SK-N-SH treated with all-trans-retinoic acid at 6 μM for 48 hours (cell line): ENCODE measurements around the gene CCRL2.

ENCODE experiments used
- ATAC-seq: fragments of 200-7000 bp; cut with Tn5 transposase; 3 replicates; pipeline ENCODE4 v1.9.1; 2020; ENCODE audit warnings: mild to moderate bottlenecking, moderate library complexity
- ARNTL ChIP-seq: fragments of 450-650 bp; formaldehyde crosslinking; IDR thresholded peaks from 2 replicates; pipeline ENCODE4 v1.5.0; 2020; ENCODE audit warnings: low read depth, mild to moderate bottlenecking, moderate library complexity, borderline replicate concordance
- CSDC2 ChIP-seq: fragments of 250-450 bp; sonication (Bioruptor Pico); IDR thresholded peaks from 2 replicates; pipeline ENCODE4 v1.5.0; 2020; ENCODE audit warnings: mild to moderate bottlenecking, moderate library complexity
- ESRRG ChIP-seq: fragments of 250-450 bp; sonication (Bioruptor Pico); IDR thresholded peaks from 2 replicates; pipeline ENCODE4 v1.6.1; 2021; ENCODE audit warnings: mild to moderate bottlenecking
- GLIS3 ChIP-seq: fragments of 250-450 bp; sonication (Bioruptor Pico); IDR thresholded peaks from 2 replicates; pipeline ENCODE4 v1.5.0; 2020; ENCODE audit warnings: mild to moderate bottlenecking, moderate library complexity
- ISL1 ChIP-seq: fragments of 250-450 bp; sonication (Bioruptor Pico); IDR thresholded peaks from 2 replicates; pipeline ENCODE4 v2.1.2; 2022; ENCODE audit warnings: mild to moderate bottlenecking, moderate library complexity
- OSR1 ChIP-seq: fragments of 250-450 bp; sonication (Bioruptor Pico); IDR thresholded peaks from 2 replicates; pipeline ENCODE4 v1.8.0; 2022; ENCODE audit warnings: moderate library complexity, mild to moderate bottlenecking, inconsistent platforms
- PPARA ChIP-seq: fragments of 250-450 bp; sonication (Bioruptor Pico); IDR thresholded peaks from 2 replicates; pipeline ENCODE4 v1.5.0; 2020; ENCODE audit warnings: mild to moderate bottlenecking, borderline replicate concordance
- RARB ChIP-seq: fragments of 250-450 bp; sonication (Bioruptor Pico); IDR thresholded peaks from 2 replicates; pipeline ENCODE4 v1.8.0; 2021; ENCODE audit warnings: mild to moderate bottlenecking, moderate library complexity
- SNAI2 ChIP-seq: fragments of 250-450 bp; sonication (Bioruptor Pico); IDR thresholded peaks from 2 replicates; pipeline ENCODE4 v1.5.0; 2020; ENCODE audit warnings: mild to moderate bottlenecking, moderate library complexity
- TCF4 ChIP-seq: fragments of 250-450 bp; sonication (Bioruptor Pico); IDR thresholded peaks from 2 replicates; pipeline ENCODE4 v1.8.0; 2021; ENCODE audit warnings: mild to moderate bottlenecking, moderate library complexity, borderline replicate concordance
- TOX ChIP-seq: fragments of 250-450 bp; sonication (Bioruptor Pico); IDR thresholded peaks from 2 replicates; pipeline ENCODE4 v1.8.0; 2021; ENCODE audit warnings: mild to moderate bottlenecking, moderate library complexity, borderline replicate concordance
- ZC3H10 ChIP-seq: fragments of 250-450 bp; sonication (Bioruptor Pico); IDR thresholded peaks from 2 replicates; pipeline ENCODE4 v1.5.1; 2021; ENCODE audit warnings: mild to moderate bottlenecking, moderate library complexity
- ZFP3 ChIP-seq: fragments of 250-450 bp; sonication (Bioruptor Pico); IDR thresholded peaks from 2 replicates; pipeline ENCODE4 v1.5.0; 2020; ENCODE audit warnings: mild to moderate bottlenecking, moderate library complexity
- ZFP30 ChIP-seq: fragments of 450-650 bp; formaldehyde crosslinking; IDR thresholded peaks from 2 replicates; pipeline ENCODE4 v1.5.0; 2022; ENCODE audit warnings: mild to moderate bottlenecking, moderate library complexity
- ZNF565 ChIP-seq: fragments of 450-650 bp; formaldehyde crosslinking; conservative IDR thresholded peaks from 2 replicates; pipeline ENCODE4 v1.5.0; 2020; ENCODE audit warnings: low read depth, mild to moderate bottlenecking, moderate library complexity
- ZNF70 ChIP-seq: fragments of 450-650 bp; formaldehyde crosslinking; IDR thresholded peaks from 2 replicates; pipeline ENCODE4 v1.5.0; 2020; ENCODE audit warnings: mild to moderate bottlenecking, moderate library complexity
- ZNF8 ChIP-seq: fragments of 450-650 bp; formaldehyde crosslinking; IDR thresholded peaks from 2 replicates; pipeline ENCODE4 v1.5.0; 2020; ENCODE audit warnings: mild to moderate bottlenecking, moderate library complexity
- TF ChIP-seq, protein P1 (sequence below): fragments of 250-450 bp; sonication (Bioruptor Pico); IDR thresholded peaks from 2 replicates; pipeline ENCODE4 v1.8.0; 2021; ENCODE audit warnings: low read depth, mild to moderate bottlenecking, moderate library complexity, borderline replicate concordance
- TF ChIP-seq, protein P2 (sequence below): fragments of 250-450 bp; sonication (Bioruptor Pico); IDR thresholded peaks from 2 replicates; pipeline ENCODE4 v1.8.0; 2020; ENCODE audit warnings: mild to moderate bottlenecking, moderate library complexity, borderline replicate concordance
- TF ChIP-seq, protein P3 (sequence below): fragments of 250-450 bp; sonication (Bioruptor Pico); IDR thresholded peaks from 2 replicates; pipeline ENCODE4 v1.5.0; 2020; ENCODE audit warnings: mild to moderate bottlenecking, moderate library complexity
- TF ChIP-seq, protein P4 (sequence below): fragments of 250-450 bp; sonication (Bioruptor Pico); IDR thresholded peaks from 2 replicates; pipeline ENCODE4 v1.5.1; 2020; ENCODE audit warnings: low read depth, mild to moderate bottlenecking, moderate library complexity
- TF ChIP-seq, protein P5 (sequence below): fragments of 250-450 bp; sonication (Bioruptor Pico); IDR thresholded peaks from 2 replicates; pipeline ENCODE4 v1.5.1; 2021; ENCODE audit warnings: mild to moderate bottlenecking, moderate library complexity

The CCRL2 gene

DNA sequence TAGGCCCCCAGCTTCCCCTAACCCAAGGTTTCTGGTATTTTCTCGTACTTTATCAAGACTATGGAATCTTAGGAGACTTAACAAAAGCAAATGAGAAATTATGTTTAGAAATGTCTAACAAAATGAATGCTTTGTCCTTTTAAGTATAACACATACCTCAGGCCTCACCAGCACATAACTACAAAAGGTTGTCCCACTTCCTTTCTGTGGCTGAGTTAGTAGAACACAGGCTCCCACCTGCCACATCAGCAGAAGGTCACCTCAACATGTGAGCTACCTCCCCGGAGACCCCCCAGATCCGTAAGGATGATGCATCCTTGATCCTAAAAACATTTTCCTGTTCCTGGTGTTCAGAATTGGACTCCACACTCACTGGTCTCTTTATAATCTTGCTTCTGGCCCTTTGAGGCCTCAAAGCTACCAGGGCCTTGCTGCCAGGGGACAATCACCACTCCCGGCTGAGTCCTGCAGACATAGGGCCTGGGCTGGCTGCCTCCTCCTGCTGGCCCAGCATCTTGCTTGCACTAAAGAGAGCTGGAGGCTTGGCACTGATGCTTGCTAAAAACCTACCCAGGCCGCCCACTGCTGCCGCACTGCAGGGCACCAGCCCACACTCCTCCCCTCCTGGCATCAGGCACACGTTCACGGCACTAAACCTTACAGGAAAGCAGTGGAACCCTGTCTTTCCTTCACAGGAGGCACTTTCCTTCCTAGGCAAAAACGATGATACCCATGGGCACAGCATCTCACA is 2.9 kb downstream of the CCRL2 start (continued):
- TF ChIP-seq, protein P1, sequence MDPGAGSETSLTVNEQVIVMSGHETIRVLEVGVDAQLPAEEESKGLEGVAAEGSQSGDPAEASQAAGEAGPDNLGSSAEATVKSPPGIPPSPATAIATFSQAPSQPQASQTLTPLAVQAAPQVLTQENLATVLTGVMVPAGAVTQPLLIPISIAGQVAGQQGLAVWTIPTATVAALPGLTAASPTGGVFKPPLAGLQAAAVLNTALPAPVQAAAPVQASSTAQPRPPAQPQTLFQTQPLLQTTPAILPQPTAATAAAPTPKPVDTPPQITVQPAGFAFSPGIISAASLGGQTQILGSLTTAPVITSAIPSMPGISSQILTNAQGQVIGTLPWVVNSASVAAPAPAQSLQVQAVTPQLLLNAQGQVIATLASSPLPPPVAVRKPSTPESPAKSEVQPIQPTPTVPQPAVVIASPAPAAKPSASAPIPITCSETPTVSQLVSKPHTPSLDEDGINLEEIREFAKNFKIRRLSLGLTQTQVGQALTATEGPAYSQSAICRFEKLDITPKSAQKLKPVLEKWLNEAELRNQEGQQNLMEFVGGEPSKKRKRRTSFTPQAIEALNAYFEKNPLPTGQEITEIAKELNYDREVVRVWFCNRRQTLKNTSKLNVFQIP, result no peak
- no peak for TF ChIP-seq TOX (CRISPR knock-in tag)
- TF ChIP-seq CSDC2, result no peak
- TF ChIP-seq ZFP30, result no peak
- no peak for TF ChIP-seq ARNTL (CRISPR knock-in tag)

DNA sequence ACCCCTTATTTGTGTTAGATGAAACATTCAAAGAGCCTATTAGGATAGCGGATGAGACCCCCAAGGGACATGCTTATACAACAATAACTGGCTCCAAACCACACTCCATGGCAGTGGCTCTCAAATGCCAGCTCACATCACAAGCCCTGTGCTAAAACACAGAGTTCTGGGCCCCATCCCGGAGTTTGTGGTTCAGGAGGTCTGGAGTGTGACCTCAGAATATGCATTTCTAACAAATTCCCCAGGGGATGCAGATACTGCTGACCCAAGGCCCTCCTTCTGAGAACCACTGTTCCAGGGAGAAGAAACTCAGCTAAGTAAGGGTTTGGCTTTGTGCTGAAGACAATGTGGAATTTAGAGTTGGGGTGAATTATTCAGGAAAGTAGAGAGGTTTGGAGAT is 3.6 kb downstream of the CCRL2 start:
- TF ChIP-seq ZNF565 (no peak), ZC3H10 (CRISPR knock-in tag) (no peak), ESRRG (CRISPR knock-in tag) (no peak), SNAI2 (CRISPR knock-in tag) (no peak), ARNTL (CRISPR knock-in tag) (no peak), ZNF8 (CRISPR knock-in tag) (no peak), ZNF70 (CRISPR knock-in tag) (no peak)
- TF ChIP-seq, protein P2, sequence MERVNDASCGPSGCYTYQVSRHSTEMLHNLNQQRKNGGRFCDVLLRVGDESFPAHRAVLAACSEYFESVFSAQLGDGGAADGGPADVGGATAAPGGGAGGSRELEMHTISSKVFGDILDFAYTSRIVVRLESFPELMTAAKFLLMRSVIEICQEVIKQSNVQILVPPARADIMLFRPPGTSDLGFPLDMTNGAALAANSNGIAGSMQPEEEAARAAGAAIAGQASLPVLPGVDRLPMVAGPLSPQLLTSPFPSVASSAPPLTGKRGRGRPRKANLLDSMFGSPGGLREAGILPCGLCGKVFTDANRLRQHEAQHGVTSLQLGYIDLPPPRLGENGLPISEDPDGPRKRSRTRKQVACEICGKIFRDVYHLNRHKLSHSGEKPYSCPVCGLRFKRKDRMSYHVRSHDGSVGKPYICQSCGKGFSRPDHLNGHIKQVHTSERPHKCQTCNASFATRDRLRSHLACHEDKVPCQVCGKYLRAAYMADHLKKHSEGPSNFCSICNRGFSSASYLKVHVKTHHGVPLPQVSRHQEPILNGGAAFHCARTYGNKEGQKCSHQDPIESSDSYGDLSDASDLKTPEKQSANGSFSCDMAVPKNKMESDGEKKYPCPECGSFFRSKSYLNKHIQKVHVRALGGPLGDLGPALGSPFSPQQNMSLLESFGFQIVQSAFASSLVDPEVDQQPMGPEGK (CRISPR knock-in tag), result no peak
- TF ChIP-seq, protein P3, sequence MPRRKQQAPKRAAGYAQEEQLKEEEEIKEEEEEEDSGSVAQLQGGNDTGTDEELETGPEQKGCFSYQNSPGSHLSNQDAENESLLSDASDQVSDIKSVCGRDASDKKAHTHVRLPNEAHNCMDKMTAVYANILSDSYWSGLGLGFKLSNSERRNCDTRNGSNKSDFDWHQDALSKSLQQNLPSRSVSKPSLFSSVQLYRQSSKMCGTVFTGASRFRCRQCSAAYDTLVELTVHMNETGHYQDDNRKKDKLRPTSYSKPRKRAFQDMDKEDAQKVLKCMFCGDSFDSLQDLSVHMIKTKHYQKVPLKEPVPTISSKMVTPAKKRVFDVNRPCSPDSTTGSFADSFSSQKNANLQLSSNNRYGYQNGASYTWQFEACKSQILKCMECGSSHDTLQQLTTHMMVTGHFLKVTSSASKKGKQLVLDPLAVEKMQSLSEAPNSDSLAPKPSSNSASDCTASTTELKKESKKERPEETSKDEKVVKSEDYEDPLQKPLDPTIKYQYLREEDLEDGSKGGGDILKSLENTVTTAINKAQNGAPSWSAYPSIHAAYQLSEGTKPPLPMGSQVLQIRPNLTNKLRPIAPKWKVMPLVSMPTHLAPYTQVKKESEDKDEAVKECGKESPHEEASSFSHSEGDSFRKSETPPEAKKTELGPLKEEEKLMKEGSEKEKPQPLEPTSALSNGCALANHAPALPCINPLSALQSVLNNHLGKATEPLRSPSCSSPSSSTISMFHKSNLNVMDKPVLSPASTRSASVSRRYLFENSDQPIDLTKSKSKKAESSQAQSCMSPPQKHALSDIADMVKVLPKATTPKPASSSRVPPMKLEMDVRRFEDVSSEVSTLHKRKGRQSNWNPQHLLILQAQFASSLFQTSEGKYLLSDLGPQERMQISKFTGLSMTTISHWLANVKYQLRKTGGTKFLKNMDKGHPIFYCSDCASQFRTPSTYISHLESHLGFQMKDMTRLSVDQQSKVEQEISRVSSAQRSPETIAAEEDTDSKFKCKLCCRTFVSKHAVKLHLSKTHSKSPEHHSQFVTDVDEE, result no peak
- TF ChIP-seq, protein P4, sequence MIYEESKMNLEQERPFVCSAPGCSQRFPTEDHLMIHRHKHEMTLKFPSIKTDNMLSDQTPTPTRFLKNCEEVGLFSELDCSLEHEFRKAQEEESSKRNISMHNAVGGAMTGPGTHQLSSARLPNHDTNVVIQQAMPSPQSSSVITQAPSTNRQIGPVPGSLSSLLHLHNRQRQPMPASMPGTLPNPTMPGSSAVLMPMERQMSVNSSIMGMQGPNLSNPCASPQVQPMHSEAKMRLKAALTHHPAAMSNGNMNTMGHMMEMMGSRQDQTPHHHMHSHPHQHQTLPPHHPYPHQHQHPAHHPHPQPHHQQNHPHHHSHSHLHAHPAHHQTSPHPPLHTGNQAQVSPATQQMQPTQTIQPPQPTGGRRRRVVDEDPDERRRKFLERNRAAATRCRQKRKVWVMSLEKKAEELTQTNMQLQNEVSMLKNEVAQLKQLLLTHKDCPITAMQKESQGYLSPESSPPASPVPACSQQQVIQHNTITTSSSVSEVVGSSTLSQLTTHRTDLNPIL (CRISPR knock-in tag), result no peak
- no peak for ATAC-seq

DNA sequence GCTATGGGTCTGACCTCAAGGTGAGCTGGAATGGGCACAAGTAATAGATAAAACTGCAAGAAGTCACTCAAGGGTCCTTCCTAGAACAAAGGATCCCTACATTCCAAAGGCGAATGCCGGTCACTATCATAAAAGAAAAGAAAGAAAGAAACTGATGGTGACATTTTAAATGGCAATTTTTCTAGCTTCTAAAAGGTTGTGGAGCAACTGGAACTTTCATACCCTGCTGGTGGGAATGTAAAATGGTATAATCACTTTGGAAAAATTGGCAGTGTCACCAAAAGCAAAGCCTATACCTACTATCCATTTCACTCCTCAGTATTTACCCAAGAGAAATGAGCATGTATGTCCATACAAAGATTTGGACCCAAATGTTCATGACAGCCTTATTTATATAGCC is 4.2 kb downstream of the CCRL2 start:
- no peak for ATAC-seq
- TF ChIP-seq TCF4 (no peak), TOX (CRISPR knock-in tag) (no peak), ISL1 (CRISPR knock-in tag) (no peak), PPARA (CRISPR knock-in tag) (no peak), GLIS3 (CRISPR knock-in tag) (no peak), ZNF70 (CRISPR knock-in tag) (no peak), RARB (no peak), OSR1 (CRISPR knock-in tag) (no peak), CSDC2 (no peak), SNAI2 (CRISPR knock-in tag) (no peak), ZFP3 (CRISPR knock-in tag) (no peak), ESRRG (CRISPR knock-in tag) (no peak), ZNF8 (CRISPR knock-in tag) (no peak), ARNTL (CRISPR knock-in tag) (no peak), ZC3H10 (CRISPR knock-in tag) (no peak)
- TF ChIP-seq, protein P5, sequence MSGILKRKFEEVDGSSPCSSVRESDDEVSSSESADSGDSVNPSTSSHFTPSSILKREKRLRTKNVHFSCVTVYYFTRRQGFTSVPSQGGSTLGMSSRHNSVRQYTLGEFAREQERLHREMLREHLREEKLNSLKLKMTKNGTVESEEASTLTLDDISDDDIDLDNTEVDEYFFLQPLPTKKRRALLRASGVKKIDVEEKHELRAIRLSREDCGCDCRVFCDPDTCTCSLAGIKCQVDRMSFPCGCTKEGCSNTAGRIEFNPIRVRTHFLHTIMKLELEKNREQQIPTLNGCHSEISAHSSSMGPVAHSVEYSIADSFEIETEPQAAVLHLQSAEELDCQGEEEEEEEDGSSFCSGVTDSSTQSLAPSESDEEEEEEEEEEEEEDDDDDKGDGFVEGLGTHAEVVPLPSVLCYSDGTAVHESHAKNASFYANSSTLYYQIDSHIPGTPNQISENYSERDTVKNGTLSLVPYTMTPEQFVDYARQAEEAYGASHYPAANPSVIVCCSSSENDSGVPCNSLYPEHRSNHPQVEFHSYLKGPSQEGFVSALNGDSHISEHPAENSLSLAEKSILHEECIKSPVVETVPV (CRISPR knock-in tag), result no peak
- TF ChIP-seq, protein P4 (CRISPR knock-in tag), result no peak
- TF ChIP-seq, protein P3, result no peak
